Activated gamma-delta T cell (primary cell): Measurements from ENCODE around the gene RAB33B.
"Not testable (repeated sequence)": the region's sequence is repeated elsewhere in the genome, so short reads cannot be mapped to it uniquely, and the experiment has no call there.

ENCODE experiments used
- DNase-seq: peaks from one replicate; lab custom pipeline; 2025; lab: John Stamatoyannopoulos, UW
- total RNA-seq, 2 donors: gene quantifications; one replicate each; lab custom pipeline; 2026; lab: John Stamatoyannopoulos, UW

The RAB33B gene
- 30.7 to 34.6 reads per million in 2 donors for total RNA-seq

DNA sequence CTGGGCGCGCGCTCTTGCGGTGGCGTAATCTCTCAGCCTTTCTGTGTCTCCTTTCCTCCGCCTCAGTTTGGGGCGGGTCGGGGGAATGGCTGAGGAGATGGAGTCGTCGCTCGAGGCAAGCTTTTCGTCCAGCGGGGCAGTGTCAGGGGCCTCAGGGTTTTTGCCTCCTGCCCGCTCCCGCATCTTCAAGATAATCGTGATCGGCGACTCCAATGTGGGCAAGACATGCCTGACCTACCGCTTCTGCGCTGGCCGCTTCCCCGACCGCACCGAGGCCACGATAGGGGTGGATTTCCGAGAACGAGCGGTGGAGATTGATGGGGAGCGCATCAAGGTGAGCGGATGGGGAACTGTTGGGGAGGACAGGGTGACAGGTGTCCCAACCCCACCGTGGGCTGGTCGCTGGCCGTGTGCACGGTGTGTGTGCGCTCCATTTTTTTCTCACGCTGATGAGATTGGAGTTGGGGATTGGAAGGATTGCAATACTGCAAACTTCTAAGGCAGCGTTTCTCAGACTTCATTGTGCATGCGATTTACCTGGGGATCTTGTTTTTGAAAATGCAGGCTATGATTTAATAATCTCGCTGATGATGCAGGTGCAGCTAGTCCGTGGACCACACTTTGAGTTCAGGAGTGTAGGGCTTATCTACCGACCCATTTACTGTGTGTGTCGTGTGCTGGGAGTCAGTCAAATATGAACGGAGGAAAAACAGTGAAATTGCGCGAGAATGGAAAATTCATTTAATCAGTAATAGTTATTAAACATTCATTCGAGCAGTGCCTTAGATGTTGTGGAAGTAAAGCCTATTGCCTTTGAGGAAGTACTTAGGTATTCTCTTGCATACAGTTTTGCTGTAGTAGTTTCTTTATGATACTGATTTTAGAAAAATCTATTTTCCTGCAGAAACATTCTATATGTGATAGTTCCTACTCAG lies at the start of gene RAB33B:
RAB33B (plus strand) TSS at position 11 of the 935 bp plus-strand sequence; CDS start at position 86, 75 bp downstream.
- DNase-seq, result no peak

DNA sequence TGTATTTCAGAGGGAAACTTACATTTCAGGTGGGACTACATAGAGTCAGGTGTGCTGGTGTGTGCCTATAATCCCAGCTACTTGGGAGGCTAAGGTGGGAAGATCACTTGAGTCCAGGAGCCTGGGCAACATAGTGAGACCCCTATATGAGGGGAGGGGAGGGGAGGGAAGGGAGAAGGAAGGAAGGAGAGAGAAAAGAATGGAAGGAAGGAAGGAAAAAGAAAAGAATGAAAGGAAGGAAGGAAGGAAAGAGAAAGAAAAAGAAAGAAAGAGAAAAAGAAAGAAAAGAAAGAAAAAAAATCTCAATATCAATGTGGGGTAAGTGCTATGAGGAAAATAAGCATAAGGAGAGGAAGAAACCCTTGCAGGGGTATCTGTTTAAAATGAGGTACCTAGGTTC lies 43.6 kb upstream of the RAB33B start:
- no peak for DNase-seq

DNA sequence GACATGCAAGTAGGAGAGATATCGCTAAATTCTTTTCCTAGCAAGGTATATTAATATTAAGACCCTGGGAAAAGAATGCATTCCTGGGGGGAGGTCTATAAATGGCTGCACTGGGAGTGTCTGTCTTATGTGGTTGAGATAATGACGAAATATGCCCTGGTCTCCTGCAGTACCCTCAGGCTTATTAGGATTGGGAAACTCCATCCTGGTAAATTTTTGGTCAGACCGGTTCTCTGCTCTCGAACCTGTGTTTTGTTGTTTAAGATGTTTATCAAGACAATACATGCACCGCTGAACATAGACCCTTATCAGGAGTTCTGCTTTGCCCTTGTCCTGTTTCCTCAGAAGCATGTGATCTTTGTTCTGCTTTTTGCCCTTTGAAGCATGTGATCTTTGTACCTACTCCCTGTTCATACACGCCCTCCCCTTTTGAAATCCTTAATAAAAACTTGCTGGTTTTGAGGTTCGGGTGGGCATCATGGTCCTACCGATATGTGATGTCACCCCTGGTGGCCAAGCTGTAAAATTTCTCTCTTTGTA lies 39.2 kb upstream of the RAB33B start:
- DNase-seq, result not testable (repeated sequence)

DNA sequence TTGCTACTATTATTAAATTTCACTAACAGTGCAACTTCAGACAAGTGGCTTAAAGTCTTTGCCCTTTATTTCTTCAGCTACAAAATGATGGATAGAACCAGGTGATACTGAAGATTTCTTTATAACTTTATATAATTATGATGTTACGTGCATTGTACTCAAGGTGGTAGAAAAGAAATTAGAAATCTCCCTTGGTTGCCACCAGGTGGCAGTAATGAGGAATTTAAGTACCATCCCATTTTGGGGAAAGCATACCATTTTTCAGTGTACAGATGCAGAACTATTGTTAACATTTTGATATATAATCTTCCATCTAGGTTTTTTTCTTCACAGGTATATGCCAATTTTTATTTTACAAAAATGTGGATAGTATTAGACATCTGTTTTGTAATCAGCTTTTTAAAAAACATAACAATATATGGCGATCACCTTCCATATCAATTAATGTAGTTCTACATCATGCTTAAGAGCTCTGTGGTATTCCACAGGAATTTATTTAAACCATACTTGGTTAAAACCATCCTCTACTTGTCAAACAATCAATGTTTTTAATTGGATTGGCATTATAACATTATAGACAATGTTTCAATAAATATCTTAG lies 37.7 kb upstream of the RAB33B start:
- DNase-seq, result no peak

DNA sequence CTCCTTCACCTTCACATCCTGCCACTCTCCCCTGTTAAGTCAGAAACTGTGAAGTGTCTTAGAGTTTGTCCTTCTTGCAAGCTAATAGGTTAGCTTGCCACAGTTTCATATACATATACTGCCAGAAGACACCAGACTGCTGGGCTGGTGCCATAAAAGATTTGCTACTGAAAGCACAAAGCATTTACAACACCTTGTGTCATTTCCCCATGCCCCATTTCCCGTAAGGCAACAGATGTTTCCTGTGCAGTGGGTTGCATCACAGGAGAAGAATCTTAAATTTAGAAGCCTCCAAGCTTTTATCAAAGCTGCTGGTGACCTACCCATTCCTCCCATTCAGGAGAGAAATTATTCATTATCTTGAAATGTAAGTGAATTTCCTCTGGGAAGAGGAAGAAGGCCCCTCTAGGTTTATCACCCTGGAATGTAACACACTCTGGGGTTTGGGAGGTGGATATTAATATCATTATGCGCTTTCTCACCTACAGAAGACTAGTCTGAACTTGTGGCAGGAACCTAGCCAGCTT lies 34.5 kb upstream of the RAB33B start:
- no peak for DNase-seq

DNA sequence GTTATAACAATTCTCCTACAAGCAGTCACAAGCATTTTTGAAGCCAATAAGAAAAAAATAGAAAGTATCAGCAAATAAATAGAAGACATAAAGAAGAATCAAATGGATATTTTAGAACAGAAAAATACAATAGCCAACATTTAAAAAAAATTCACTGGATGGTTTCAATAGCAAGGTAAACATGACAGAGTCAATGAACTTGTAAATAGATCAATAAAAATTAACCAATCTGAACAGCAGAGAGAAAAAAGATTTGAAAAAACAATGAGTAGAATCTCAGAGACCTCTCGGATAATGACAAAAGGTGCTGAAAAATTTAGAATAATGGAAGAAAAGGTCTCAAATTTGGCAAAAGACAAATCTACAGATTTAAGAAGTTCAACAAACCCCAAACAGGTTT lies 33.3 kb upstream of the RAB33B start:
- DNase-seq, result no peak

DNA sequence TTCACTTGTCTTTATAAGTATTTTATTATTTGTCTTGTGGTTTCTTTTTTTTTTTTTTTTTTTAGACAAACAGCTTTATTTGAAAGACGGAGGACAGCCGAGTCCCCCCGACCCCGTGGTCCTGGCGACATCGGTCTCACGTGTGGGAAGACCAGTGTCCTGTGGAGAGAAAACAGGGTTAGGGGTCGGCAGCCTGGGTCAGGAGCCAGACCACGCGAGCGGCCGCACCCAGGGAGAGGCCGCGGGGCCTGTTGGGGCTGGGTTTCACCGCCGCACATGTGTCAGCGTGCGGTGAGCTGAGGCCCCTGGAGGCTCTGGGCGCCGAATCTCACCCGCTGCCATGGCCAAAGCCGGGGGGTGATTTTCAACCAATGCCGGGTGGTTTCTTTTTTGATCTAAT lies 17.8 kb upstream of the RAB33B start:
- no peak for DNase-seq

DNA sequence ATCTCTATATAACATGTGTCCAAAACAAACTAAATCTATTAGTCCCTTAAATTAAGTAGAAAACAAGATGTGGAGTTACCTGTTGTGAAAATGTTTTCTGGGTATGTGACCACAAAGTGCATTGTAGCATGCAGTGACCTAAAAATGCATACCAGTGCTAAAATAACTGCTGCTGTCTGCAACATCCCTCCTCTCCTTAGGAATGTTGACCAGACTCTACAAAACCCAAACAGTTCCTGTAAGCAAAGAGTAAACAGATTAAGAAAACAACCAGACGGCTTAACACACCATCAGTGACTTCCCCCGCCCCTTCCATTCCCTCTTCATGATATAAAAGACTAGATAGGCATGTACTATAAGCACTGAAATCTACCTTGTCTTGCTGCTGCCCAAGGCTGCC lies 15.8 kb upstream of the RAB33B start:
- no peak for DNase-seq

GRCh38 chr4:139441029-139441428 lies 12.9 kb upstream of the RAB33B start:
- DNase-seq, result no peak

DNA sequence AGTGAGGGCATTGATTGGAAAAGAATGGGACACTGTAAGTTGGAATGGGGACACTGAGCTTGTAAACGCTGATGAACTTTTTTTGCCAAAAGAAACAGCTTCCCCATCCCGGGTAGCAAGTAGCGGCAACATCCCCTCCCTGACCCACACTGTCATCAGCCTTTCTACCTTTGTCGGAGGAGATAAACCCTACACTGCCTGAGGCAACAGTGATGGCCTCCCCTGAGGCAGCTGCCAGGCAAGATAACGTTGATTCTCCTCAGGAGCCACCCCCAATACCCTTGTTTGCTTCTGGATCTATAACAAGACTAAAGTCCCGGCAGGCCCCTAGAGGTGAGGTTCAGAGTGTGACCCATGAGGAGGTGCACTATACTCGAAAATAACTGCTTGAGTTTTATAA lies 10.3 kb upstream of the RAB33B start:
- DNase-seq, result no peak

- not testable (repeated sequence) for DNase-seq
Measured at GRCh38 chr4:139444881-139445280, 9.0 kb upstream of the RAB33B start.

DNA sequence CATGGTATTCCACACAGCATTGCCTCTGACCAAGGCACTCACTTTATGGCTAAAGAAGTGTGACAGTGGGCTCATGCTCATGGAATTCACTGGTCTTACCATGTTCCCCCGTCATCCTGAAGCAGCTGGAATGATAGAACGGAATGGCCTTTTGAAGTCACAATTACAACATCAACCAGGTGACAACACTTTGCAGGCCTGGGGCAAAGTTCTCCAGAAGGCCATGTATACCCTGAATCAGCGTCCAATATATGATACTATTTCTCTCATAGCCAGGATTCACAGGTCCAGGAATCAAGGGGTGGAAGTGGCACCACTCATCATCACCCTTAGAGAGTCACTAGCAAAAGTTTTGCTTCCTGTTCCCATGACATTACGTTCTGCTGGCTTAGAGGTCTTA lies 6.8 kb upstream of the RAB33B start:
- not testable (repeated sequence) for DNase-seq

- no peak for DNase-seq
Measured at GRCh38 chr4:139450586-139450985, 3.3 kb upstream of the RAB33B start.

DNA sequence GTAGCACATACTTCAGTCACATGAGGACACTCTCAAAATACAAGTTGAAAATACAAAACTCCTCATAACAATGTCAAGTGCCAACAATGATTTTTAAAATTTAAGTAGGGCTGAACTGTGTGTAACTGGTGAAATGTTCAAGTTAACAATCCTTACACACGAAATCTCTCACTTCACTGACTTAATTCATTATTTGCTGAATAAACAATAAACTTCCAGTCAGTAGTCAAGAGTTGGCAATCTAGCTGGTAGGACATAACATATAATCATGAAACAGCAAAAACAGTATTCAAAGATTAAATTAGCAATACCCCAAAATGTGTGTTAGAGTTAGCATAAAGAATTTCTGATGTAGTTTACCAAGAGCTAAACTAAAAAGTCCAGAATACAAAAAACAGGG lies 1.9 kb upstream of the RAB33B start:
- DNase-seq, result no peak

- no peak for DNase-seq
Measured at GRCh38 chr4:139453041-139453370, 915 bp upstream of the RAB33B start.

DNA sequence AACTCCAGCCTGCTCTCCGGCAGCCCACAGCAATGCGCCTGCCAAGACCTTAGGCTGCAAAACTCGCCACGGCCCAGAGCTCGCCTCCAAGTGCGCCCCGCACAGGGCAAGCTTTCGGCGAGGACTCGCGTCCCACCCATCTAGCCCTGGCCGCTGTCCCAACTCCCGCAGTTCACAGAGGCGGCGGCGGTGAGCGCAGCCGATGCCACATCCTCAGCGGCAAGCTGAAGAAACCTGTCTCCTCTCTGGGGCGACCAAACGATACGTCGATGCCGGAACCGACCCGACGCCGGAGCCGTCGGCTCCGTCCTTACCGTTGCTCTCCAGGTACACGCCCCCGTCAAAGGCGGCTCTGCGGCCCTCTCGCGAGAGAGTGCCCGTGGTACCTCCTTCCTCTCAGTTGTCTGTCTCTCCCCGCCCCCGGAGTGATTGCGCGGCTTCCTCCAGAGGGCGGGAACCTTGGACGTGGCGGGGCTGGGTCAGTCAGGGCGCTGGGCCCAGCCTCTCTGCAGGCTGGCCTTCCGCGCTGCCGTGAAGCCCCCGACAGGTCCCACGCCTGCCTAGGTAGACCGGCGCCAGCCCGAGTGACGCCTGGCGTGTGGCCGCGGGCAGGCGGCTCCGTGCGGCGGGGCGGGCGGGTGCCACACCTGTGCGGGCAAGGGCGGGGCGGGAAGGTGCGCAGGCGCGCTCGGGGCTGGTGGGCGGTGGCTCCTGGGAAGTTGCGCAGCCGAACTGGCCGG lies 380 bp upstream of the RAB33B start:
- peak; percentile 90 for DNase-seq

DNA sequence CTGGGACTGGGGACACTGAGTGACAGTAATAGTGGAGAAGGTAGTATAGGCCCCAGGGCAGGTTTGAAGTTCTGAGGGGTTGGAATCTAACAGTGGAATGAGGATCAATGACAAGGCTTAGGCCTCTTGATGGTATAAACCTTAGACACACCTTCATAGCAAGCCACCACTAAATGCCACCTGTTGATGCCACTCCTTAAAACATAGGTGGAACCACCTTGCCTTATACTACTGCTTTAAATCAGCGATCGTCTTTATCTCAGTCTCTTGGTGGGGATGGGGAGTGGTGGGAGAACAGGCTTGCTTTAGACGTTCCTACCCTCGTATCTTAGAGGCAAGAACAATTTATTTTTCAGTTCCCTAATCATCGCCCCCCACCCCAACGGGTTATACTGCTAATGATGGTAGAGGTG lies 1.2 kb downstream of the RAB33B start:
- DNase-seq, result no peak

- DNase-seq, result no peak
Measured at GRCh38 chr4:139457318-139457717, 3.4 kb downstream of the RAB33B start.

- DNase-seq, result no peak
Measured at GRCh38 chr4:139458543-139458942, 4.6 kb downstream of the RAB33B start.

DNA sequence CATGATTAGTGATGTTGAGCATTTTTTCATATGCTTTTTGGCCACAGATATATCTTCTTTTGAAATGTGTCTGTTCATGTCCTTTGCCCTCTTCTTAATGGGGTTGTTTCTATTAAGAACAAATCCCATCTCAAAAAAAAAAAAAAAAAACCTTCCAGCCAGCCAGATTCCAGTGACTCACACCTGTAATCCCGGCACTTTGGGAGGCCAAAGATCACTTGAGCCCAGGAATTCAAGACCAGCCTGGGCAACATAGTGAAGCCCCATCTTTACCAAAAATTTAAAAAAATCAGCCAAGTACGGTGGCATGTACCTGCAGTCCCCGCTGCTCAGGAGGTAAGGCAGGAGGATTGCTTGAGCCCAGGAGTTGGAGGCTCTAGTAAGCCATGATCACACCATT lies 5.1 kb downstream of the RAB33B start:
- no peak for DNase-seq

DNA sequence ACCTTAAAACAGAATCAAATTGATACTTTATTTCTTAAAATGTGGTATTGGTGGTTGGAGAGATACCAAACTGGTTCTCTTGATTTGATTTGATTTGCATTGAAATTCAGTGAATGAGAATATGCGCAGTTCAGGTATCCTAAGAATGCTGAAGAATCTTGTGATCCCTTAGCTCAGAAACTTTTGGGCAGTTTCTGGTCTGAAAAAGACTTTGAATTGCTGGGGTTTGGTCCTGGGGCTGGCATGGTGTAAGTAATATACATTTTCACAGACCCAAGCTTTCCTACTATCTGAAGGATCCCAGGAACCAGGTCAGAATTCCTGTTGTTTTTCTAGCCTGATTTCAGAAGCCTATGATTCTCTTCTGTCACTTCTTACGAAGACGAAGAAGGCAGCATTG lies 6.6 kb downstream of the RAB33B start:
- no peak for DNase-seq

GRCh38 chr4:139461022-139461628 lies 7.2 kb downstream of the RAB33B start:
- DNase-seq, result no peak
